Activated CD4-positive, alpha-beta T cell treated with anti-CD3 and anti-CD28 coated beads for 36 hours (primary cell): ENCODE measurements around the gene CCDC178. TPM values are rescaled to one million over a fixed set of nuclear protein-coding genes. Genes with fewer than 3 reads are reported as not detected.
"Not testable (repeated sequence)": the region's sequence is repeated elsewhere in the genome, so short reads cannot be mapped to it uniquely, and the experiment has no call there.

Experiments used
- ATAC-seq: fragments of 200-7000 bp; cut with Tn5 transposase; one replicate; pipeline ENCODE4 v1.10.0; 2021; ENCODE audit warnings: mild to moderate bottlenecking, moderate library complexity
- CTCF ChIA-PET: fragments of 350-600 bp; sonication (Branson Sonifier 250); formaldehyde crosslinking; loops from one replicate; lab custom pipeline; 2021; ENCODE audit warnings: antibody characterized with exemption; lab: Charles Lee
- POLR2A ChIA-PET: fragments of 350-600 bp; sonication (Branson Sonifier 250); formaldehyde crosslinking; loops from one replicate; lab custom pipeline; 2021; ENCODE audit warnings: antibody characterized with exemption, inconsistent platforms; lab: Charles Lee
- DNase-seq: peaks from one replicate; pipeline ENCODE4 v3.0.0-alpha.2; 2020
- H3K27ac Mint-ChIP-seq: one replicate; pipeline ENCODE4 v1.8.0; 2021; ENCODE audit warnings: mixed read lengths
- H3K27me3 Mint-ChIP-seq: one replicate; pipeline ENCODE4 v1.8.0; 2021; ENCODE audit warnings: mixed read lengths
- H3K36me3 Mint-ChIP-seq: one replicate; pipeline ENCODE4 v1.8.0; 2021; ENCODE audit warnings: low read depth, mixed read lengths
- H3K4me1 Mint-ChIP-seq: one replicate; pipeline ENCODE4 v1.8.0; 2021; ENCODE audit warnings: mixed read lengths
- H3K4me3 Mint-ChIP-seq: one replicate; pipeline ENCODE4 v1.8.0; 2021; ENCODE audit warnings: mild to moderate bottlenecking, moderate library complexity, mixed read lengths
- H3K9me3 Mint-ChIP-seq: one replicate; pipeline ENCODE4 v1.8.0; 2021; ENCODE audit warnings: low read depth, mixed read lengths
- intact Hi-C, 2 experiments: fragments of 100-400 bp; cut with DNase I in 1 of 2; cut with micrococcal nuclease in 1 of 2; formaldehyde crosslinking; loops; one replicate each; pipeline versions ENCODE4 v1.14.2 to v1.15.1; 2022 to 2024; cut with DNase I, micrococcal nuclease
- total RNA-seq, 2 experiments: library from RNA; stranded (reverse); gene quantifications; one replicate each; pipeline ENCODE4 v1.2.3, GENCODE V29; 2021

The CCDC178 gene
- total RNA-seq, 2 experiments from 2014 or later = not detected

GRCh38 chr18:33157893-33158292 is 282.6 kb downstream of the CCDC178 start:
- POLR2A ChIA-PET = no interaction called here
- DNase-seq (no peak), ATAC-seq (no peak)
- Mint-ChIP-seq H3K27me3 (no peaks in the 10 kb centered on the region), H3K36me3 (no peaks in the 10 kb centered on the region), H3K4me1 (no peaks in the 10 kb centered on the region), H3K9me3 (no peaks in the 10 kb centered on the region), H3K27ac (no peak overlapping the region), H3K4me3 (no peak overlapping the region)
- intact Hi-C loops = no loop called here
- CTCF ChIA-PET = no interaction called here

GRCh38 chr18:33156906-33157470 is 283.5 kb downstream of the CCDC178 start:
- intact Hi-C loops = no loop called here
- DNase-seq (no peak), ATAC-seq (no peak)
- H3K4me1 Mint-ChIP-seq = no peaks in the 10 kb centered on the region
- no peaks in the 10 kb centered on the region for H3K27me3 Mint-ChIP-seq
- H3K36me3 Mint-ChIP-seq = no peaks in the 10 kb centered on the region
- CTCF ChIA-PET = interaction anchor here (0.7 kb wide), 1 partner anchor 136 kb away, joined by 3 read pairs; no protein-coding TSS in a partner anchor
- H3K4me3 Mint-ChIP-seq = no peak overlapping the region
- no peaks in the 10 kb centered on the region for H3K9me3 Mint-ChIP-seq
- no peak overlapping the region for H3K27ac Mint-ChIP-seq
- POLR2A ChIA-PET = no interaction called here

GRCh38 chr18:33154049-33154448 is 286.5 kb downstream of the CCDC178 start:
- no peaks in the 10 kb centered on the region for H3K36me3 Mint-ChIP-seq
- ChIA-PET CTCF (no interaction called here), POLR2A (no interaction called here)
- H3K27ac Mint-ChIP-seq = no peak overlapping the region
- no peaks in the 10 kb centered on the region for H3K4me1 Mint-ChIP-seq
- DNase-seq = no peak
- H3K27me3 Mint-ChIP-seq = no peaks in the 10 kb centered on the region
- intact Hi-C loops = no loop called here
- H3K4me3 Mint-ChIP-seq = no peak overlapping the region
- no peak for ATAC-seq
- H3K9me3 Mint-ChIP-seq = peaks cover 3% of the 10 kb centered on the region

GRCh38 chr18:33152376-33152775 is 288.1 kb downstream of the CCDC178 start:
- H3K4me1 Mint-ChIP-seq = no peaks in the 10 kb centered on the region
- peaks cover 5% of the 10 kb centered on the region for H3K9me3 Mint-ChIP-seq
- no peak overlapping the region for H3K4me3 Mint-ChIP-seq
- no peaks in the 10 kb centered on the region for H3K27me3 Mint-ChIP-seq
- no peaks in the 10 kb centered on the region for H3K36me3 Mint-ChIP-seq
- DNase-seq = no peak
- ATAC-seq = no peak
- ChIA-PET POLR2A (no interaction called here), CTCF (no interaction called here)
- H3K27ac Mint-ChIP-seq = no peak overlapping the region
- intact Hi-C loops = no loop called here

GRCh38 chr18:33147811-33148210 is 292.7 kb downstream of the CCDC178 start:
- H3K9me3 Mint-ChIP-seq, POLR2A ChIA-PET, H3K4me3 Mint-ChIP-seq, intact Hi-C loops, H3K36me3 Mint-ChIP-seq, H3K27ac Mint-ChIP-seq, ATAC-seq, CTCF ChIA-PET, DNase-seq, H3K4me1 Mint-ChIP-seq, H3K27me3 Mint-ChIP-seq: not testable (repeated sequence)

- H3K36me3 Mint-ChIP-seq = no peaks in the 10 kb centered on the region
- ATAC-seq (no peak), DNase-seq (no peak)
- ChIA-PET POLR2A (no interaction called here), CTCF (no interaction called here)
- H3K4me1 Mint-ChIP-seq = no peaks in the 10 kb centered on the region
- no peak overlapping the region for H3K4me3 Mint-ChIP-seq
- no peak overlapping the region for H3K27ac Mint-ChIP-seq
- no peaks in the 10 kb centered on the region for H3K27me3 Mint-ChIP-seq
- peaks cover 7% of the 10 kb centered on the region for H3K9me3 Mint-ChIP-seq
- intact Hi-C loops = no loop called here
These were observed 294.5 kb downstream of the CCDC178 start for GRCh38 chr18:33146014-33146413.

GRCh38 chr18:33135951-33136660 is 304.4 kb downstream of the CCDC178 start:
- Mint-ChIP-seq H3K27ac (no peak overlapping the region), H3K4me1 (no peaks in the 10 kb centered on the region), H3K27me3 (no peaks in the 10 kb centered on the region), H3K36me3 (no peaks in the 10 kb centered on the region), H3K9me3 (no peaks in the 10 kb centered on the region), H3K4me3 (no peak overlapping the region)
- no peak for ATAC-seq
- intact Hi-C loops = no loop called here
- POLR2A ChIA-PET = no interaction called here
- CTCF ChIA-PET = no interaction called here
- DNase-seq = no peak

- ChIA-PET CTCF (no interaction called here), POLR2A (no interaction called here)
- intact Hi-C loops = no loop called here
- Mint-ChIP-seq H3K4me1 (no peaks in the 10 kb centered on the region), H3K9me3 (no peaks in the 10 kb centered on the region), H3K27me3 (no peaks in the 10 kb centered on the region), H3K36me3 (no peaks in the 10 kb centered on the region), H3K4me3 (no peak overlapping the region), H3K27ac (no peak overlapping the region)
- ATAC-seq (no peak), DNase-seq (no peak)
These were observed 307.9 kb downstream of the CCDC178 start for GRCh38 chr18:33132657-33133056.

- ATAC-seq = no peak
These were observed 311.9 kb downstream of the CCDC178 start for GRCh38 chr18:33128581-33128980.

GRCh38 chr18:33123862-33124518 is 316.5 kb downstream of the CCDC178 start:
- Mint-ChIP-seq H3K4me3 (no peak overlapping the region), H3K27ac (no peak overlapping the region)
- no peak for ATAC-seq

More at GRCh38 chr18:33128581-33128980, 311.9 kb downstream of the CCDC178 start:
- no peaks in the 10 kb centered on the region for H3K36me3 Mint-ChIP-seq
- no peak for DNase-seq
- CTCF ChIA-PET = no interaction called here
- no peak overlapping the region for H3K4me3 Mint-ChIP-seq
- no peaks in the 10 kb centered on the region for H3K4me1 Mint-ChIP-seq
- no peak overlapping the region for H3K27ac Mint-ChIP-seq
- no peaks in the 10 kb centered on the region for H3K9me3 Mint-ChIP-seq
- intact Hi-C loops = no loop called here
- POLR2A ChIA-PET = no interaction called here
- no peaks in the 10 kb centered on the region for H3K27me3 Mint-ChIP-seq

GRCh38 chr18:33116376-33116775 is 324.1 kb downstream of the CCDC178 start:
- Mint-ChIP-seq H3K27ac (no peak overlapping the region), H3K4me3 (no peak overlapping the region), H3K9me3 (peaks cover 2% of the 10 kb centered on the region), H3K27me3 (no peaks in the 10 kb centered on the region), H3K36me3 (no peaks in the 10 kb centered on the region), H3K4me1 (no peaks in the 10 kb centered on the region)
- no peak for ATAC-seq
- no peak for DNase-seq
- ChIA-PET POLR2A (no interaction called here), CTCF (no interaction called here)
- intact Hi-C loops = no loop called here

More at GRCh38 chr18:33123862-33124518, 316.5 kb downstream of the CCDC178 start:
- intact Hi-C loops = no loop called here
- Mint-ChIP-seq H3K9me3 (peaks cover 2% of the 10 kb centered on the region), H3K4me1 (no peaks in the 10 kb centered on the region), H3K36me3 (no peaks in the 10 kb centered on the region), H3K27me3 (no peaks in the 10 kb centered on the region)
- POLR2A ChIA-PET = no interaction called here
- DNase-seq = no peak
- CTCF ChIA-PET = no interaction called here

GRCh38 chr18:33115917-33116316 is 324.6 kb downstream of the CCDC178 start:
- peaks cover 2% of the 10 kb centered on the region for H3K9me3 Mint-ChIP-seq
- intact Hi-C loops = no loop called here
- no peak for ATAC-seq
- CTCF ChIA-PET = no interaction called here
- POLR2A ChIA-PET = no interaction called here
- H3K4me1 Mint-ChIP-seq = no peaks in the 10 kb centered on the region
- no peak for DNase-seq
- H3K36me3 Mint-ChIP-seq = no peaks in the 10 kb centered on the region
- H3K4me3 Mint-ChIP-seq = no peak overlapping the region
- no peak overlapping the region for H3K27ac Mint-ChIP-seq
- no peaks in the 10 kb centered on the region for H3K27me3 Mint-ChIP-seq
